Neural cell (in vitro differentiated cells): ENCODE data around the gene TMEM202.

Experiments used
- CTCF ChIP-seq: fragments of 450-650 bp; IDR thresholded peaks from 2 replicates; pipeline ENCODE4 v1.5.1; 2014; ENCODE audit warnings: antibody characterized with exemption, mild to moderate bottlenecking, moderate library complexity; ENCODE audit not compliant: poor library complexity, severe bottlenecking
- MXI1 ChIP-seq: fragments of 450-650 bp; conservative IDR thresholded peaks from 2 replicates; pipeline ENCODE4 v1.6.1; 2014; ENCODE audit warnings: antibody characterized with exemption, mild to moderate bottlenecking; ENCODE audit not compliant: poor library complexity, severe bottlenecking
- POLR2AphosphoS5 ChIP-seq: IDR thresholded peaks from 2 replicates; pipeline ENCODE4 v1.6.1; 2012
- RAD21 ChIP-seq: fragments of 450-650 bp; conservative IDR thresholded peaks from 2 replicates; pipeline ENCODE4 v1.6.1; 2014; ENCODE audit warnings: antibody characterized with exemption, mild to moderate bottlenecking, moderate library complexity
- REST ChIP-seq: IDR thresholded peaks from 2 replicates; pipeline ENCODE4 v1.6.1; 2012; ENCODE audit warnings: borderline replicate concordance

GRCh38 chr15:72420576-72420975, 22.5 kb downstream of the TMEM202 start:
- TF ChIP-seq RAD21 (no peak), CTCF (no peak), POLR2AphosphoS5 (no peak), MXI1 (no peak), REST (no peak)
